Stomach (tissue), 9 donors: ENCODE data around the gene CIRBP. TPM values are rescaled to one million over a fixed set of nuclear protein-coding genes. Genes with fewer than 3 reads are reported as not detected.

Experiments used
- DNase-seq, 2 donors: peaks; one replicate each; pipeline versions ENCODE4 v3.0.0 to v3.0.0-alpha.2; 2013 to 2019
- H3K27ac ChIP-seq, 5 donors: fragments of 200-600 bp in 4 of 5; sonication (generic) in 4 of 5; one replicate each; pipeline ENCODE4 v1.5.1; 2013 to 2019; ENCODE audit warnings: mild to moderate bottlenecking in 1 of 5, moderate library complexity in 1 of 5
- H3K27me3 ChIP-seq, 3 donors: fragments of 200-600 bp; sonication (generic); one replicate each; pipeline ENCODE4 v1.5.1; 2017 to 2019; ENCODE audit warnings: mixed run types in 1 of 3
- H3K36me3 ChIP-seq, 4 donors: fragments of 200-600 bp; sonication (generic); 1 replicate in 3 of 4; 2 replicates in 1 of 4; pipeline ENCODE4 v1.5.1; 2016 to 2019
- H3K4me1 ChIP-seq, 4 donors: fragments of 200-600 bp; sonication (generic); one replicate each; pipeline ENCODE4 v1.5.1; 2016 to 2019
- H3K4me3 ChIP-seq, 4 donors: fragments of 200-600 bp; sonication (generic) in 3 of 4; one replicate each; pipeline ENCODE4 v1.5.1; 2016 to 2019; ENCODE audit warnings: mild to moderate bottlenecking in 1 of 4
- H3K9me3 ChIP-seq, 4 donors: fragments of 200-600 bp; sonication (generic); one replicate each; pipeline ENCODE4 v1.5.1; 2016 to 2019
- EP300 ChIP-seq: sonication (generic); formaldehyde crosslinking; IDR thresholded peaks from one replicate; pipeline ENCODE4 v1.6.1; 2017; ENCODE audit warnings: antibody characterized with exemption
- POLR2A ChIP-seq, 4 donors: fragments of 450-650 bp; IDR thresholded peaks; one replicate each; pipeline ENCODE4 v1.6.1; 2016; ENCODE audit warnings: antibody characterized with exemption in 4 of 4, control low read depth in 2 of 4, mild to moderate bottlenecking in 1 of 4, moderate library complexity in 1 of 4
- POLR2AphosphoS5 ChIP-seq, 3 donors: sonication (generic); formaldehyde crosslinking; IDR thresholded peaks; one replicate each; pipeline ENCODE4 v1.6.1; 2016; ENCODE audit warnings: antibody characterized with exemption in 3 of 3
- WGBS, 5 donors: extraction: QIAGEN DNeasy Blood & Tissue Kit in 3 of 5; methylation state at CpG; one replicate each; pipeline versions ENCODE4 v1.1.5 to v1.1.7; 2013 to 2018; 5-methylcytosine and 5-hydroxymethylcytosine counted together
- intact Hi-C: fragments of 100-400 bp; cut with DNase I; formaldehyde crosslinking; loops from one replicate; pipeline ENCODE4 v1.15.1; 2023; ENCODE audit warnings: low total_unique reads
- polyA plus RNA-seq, 3 donors: library from polyadenylated mRNA; stranded (reverse); fragments of 200-250 nt; gene quantifications; one replicate each; pipeline ENCODE4 v1.2.3, GENCODE V29; 2013
- total RNA-seq, 5 donors: library from RNA; depleted of rRNA; stranded (reverse); fragments of >200 nt; gene quantifications; one replicate each; pipeline versions ENCODE4 v1.1.0 to v1.2.3, GENCODE V29; 2014 to 2016
- TF ChIP-seq, protein P1 (sequence below), 7 experiments: fragments of 450-650 bp in 4 of 7; fragments of 200-600 bp in 3 of 7; sonication (generic) in 3 of 7; IDR thresholded peaks; one replicate each; pipeline ENCODE4 v1.5.1; 2016 to 2019; ENCODE audit warnings: antibody characterized with exemption in 7 of 7, control low read depth in 2 of 7, mild to moderate bottlenecking in 1 of 7
- donor health status: healthy with polysubstance abuse.
- donor health status: Bipolar disorder and iron deficiency.
- donor health status: healthy.

The CIRBP gene
- total and polyA plus RNA-seq, 8 donors: 250 to 686 (median 356) TPM

- WGBS, 5 donors: 1 to 10% (median 3%) methylated on average over 25 to 84 of the region's 84 CpGs
- TF ChIP-seq, protein P1, sequence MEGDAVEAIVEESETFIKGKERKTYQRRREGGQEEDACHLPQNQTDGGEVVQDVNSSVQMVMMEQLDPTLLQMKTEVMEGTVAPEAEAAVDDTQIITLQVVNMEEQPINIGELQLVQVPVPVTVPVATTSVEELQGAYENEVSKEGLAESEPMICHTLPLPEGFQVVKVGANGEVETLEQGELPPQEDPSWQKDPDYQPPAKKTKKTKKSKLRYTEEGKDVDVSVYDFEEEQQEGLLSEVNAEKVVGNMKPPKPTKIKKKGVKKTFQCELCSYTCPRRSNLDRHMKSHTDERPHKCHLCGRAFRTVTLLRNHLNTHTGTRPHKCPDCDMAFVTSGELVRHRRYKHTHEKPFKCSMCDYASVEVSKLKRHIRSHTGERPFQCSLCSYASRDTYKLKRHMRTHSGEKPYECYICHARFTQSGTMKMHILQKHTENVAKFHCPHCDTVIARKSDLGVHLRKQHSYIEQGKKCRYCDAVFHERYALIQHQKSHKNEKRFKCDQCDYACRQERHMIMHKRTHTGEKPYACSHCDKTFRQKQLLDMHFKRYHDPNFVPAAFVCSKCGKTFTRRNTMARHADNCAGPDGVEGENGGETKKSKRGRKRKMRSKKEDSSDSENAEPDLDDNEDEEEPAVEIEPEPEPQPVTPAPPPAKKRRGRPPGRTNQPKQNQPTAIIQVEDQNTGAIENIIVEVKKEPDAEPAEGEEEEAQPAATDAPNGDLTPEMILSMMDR (IDR thresholded peaks at IDR 0.05): no peak
- TF ChIP-seq POLR2A (IDR thresholded peaks at IDR 0.05) (no peak), POLR2AphosphoS5 (IDR thresholded peaks at IDR 0.05) (peak in 2 of 3 donors; percentile 28 to 68), EP300 (no peak)
- peaks cover 74 to 89% (median 84%) of the 10 kb centered on the region in 4 donors for H3K4me1 ChIP-seq
- peaks cover 6 to 9% (median 6%) of the 10 kb centered on the region in 4 donors for H3K36me3 ChIP-seq
- peak; percentile 89 to 93 for DNase-seq
- intact Hi-C loops: loop anchor here (2.0 kb wide), 1 partner anchor 22 kb away; no protein-coding TSS in a partner anchor
- peak overlapping the region; percentile 44 to 61 (median 50) for H3K4me3 ChIP-seq
- H3K9me3 ChIP-seq: no peaks in the 10 kb centered on the region
- peak overlapping the region; percentile 80 to 100 (median 100) for H3K27ac ChIP-seq
- H3K27me3 ChIP-seq: no peaks in the 10 kb centered on the region
These were observed 2.8 kb upstream of the CIRBP start for GRCh38 chr19:1266129-1266915.

- peak; percentile 80 to 91 for DNase-seq
- no peaks in the 10 kb centered on the region for H3K9me3 ChIP-seq
- 0 to 2% (median 1%) methylated on average over 35 to 59 of the region's 59 CpGs for WGBS, 5 donors
- peak overlapping the region; percentile 80 to 100 (median 100) for H3K27ac ChIP-seq
- TF ChIP-seq POLR2A (IDR thresholded peaks at IDR 0.05): no peak
- TF ChIP-seq POLR2AphosphoS5 (IDR thresholded peaks at IDR 0.05): peak; percentile 41 to 80 (median 43)
- TF ChIP-seq, protein P1 (IDR thresholded peaks at IDR 0.05): peak in 6 of 7 experiments; percentile 76 to 99 (median 95)
- H3K4me3 ChIP-seq: peak overlapping the region; percentile 44 to 61 (median 50)
- H3K27me3 ChIP-seq: no peaks in the 10 kb centered on the region
- intact Hi-C loops: loop anchor here (2.0 kb wide), 1 partner anchor 22 kb away; no protein-coding TSS in a partner anchor
- H3K4me1 ChIP-seq: peaks cover 74 to 89% (median 84%) of the 10 kb centered on the region in 4 donors
- H3K36me3 ChIP-seq: peaks cover 13 to 16% (median 13%) of the 10 kb centered on the region in 4 donors
These were observed 2.1 kb upstream of the CIRBP start for GRCh38 chr19:1266916-1267476.

DNA sequence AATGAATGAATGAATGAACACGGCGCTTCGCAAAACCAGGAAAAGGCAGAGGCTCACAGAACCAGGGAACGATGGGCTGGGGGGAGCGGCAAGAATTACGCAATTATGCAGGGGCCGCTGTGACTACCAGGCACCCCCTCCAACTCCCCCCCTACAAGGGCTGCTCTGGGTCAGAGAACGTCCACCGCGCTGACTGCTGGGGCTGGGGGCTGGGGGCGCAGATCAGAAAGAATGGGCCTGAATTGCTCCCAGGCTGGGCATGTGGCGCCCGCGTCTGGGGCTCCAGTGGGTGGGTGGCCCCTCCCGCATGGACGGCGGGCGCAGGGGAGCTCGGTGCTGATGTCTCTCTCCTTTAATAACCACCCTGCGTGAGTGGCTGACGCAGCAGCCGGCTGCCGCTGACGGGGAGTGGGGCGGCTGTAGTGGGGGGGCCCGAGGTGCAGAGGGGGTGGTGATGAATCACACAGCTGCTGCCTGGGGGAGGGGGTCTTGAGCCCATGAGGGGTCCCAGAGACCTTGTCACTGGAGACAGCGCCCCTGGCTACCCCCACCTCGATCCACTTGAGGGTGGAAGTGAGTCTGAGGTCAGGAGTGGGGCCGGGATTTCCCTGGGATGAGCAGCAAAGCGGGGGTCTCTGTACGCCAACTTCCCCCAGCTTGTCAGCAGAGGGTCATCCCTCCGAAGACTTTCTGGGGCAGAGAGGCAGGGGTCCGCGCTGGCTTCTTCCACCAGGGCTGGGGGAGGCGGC lies 1.5 kb upstream of the CIRBP start:
- Histone ChIP-seq H3K4me3 (peak overlapping the region in 2 of 4 donors; percentile 46 to 61), H3K4me1 (peaks cover 74 to 89% (median 84%) of the 10 kb centered on the region in 4 donors), H3K9me3 (no peaks in the 10 kb centered on the region), H3K36me3 (peaks cover 19 to 22% (median 20%) of the 10 kb centered on the region in 4 donors), H3K27me3 (no peaks in the 10 kb centered on the region), H3K27ac (peak overlapping the region in 4 of 5 donors; percentile 92 to 100 (median 98))
- peak in 1 of 2 donors; percentile 71 for DNase-seq
- TF ChIP-seq POLR2AphosphoS5 (IDR thresholded peaks at IDR 0.05) (no peak), EP300 (no peak), POLR2A (IDR thresholded peaks at IDR 0.05) (no peak)
- TF ChIP-seq, protein P1 (IDR thresholded peaks at IDR 0.05): no peak
- WGBS, 5 donors: 28 to 49% (median 37%) methylated on average over 16 to 35 of the region's 35 CpGs
- intact Hi-C loops: loop anchor here (2.0 kb wide), 1 partner anchor 23 kb away; no protein-coding TSS in a partner anchor
